Bronchial epithelial cell (primary cell): ENCODE results near the gene NSUN3. TPM values are rescaled to one million over a fixed set of nuclear protein-coding genes. Genes with fewer than 3 reads are reported as not detected.

Experiments used
- DNase-seq: peaks from one replicate; pipeline ENCODE4 v3.0.0-alpha.2; 2010; ENCODE audit warnings: low read depth
- FAIRE-seq: peaks from 2 replicates; lab custom pipeline; 2011; peaks lifted over from hg19 to GRCh38; lab: Jason Lieb, UNC
- H3K27me3 ChIP-seq: 2 replicates; pipeline ENCODE4 v1.5.1; 2011; ENCODE audit warnings: low read length; ENCODE audit not compliant: control insufficient read depth, insufficient read depth
- H3K36me3 ChIP-seq: 2 replicates; pipeline ENCODE4 v1.5.1; 2011; ENCODE audit warnings: low read length; ENCODE audit not compliant: control insufficient read depth, insufficient read depth
- H3K4me3 ChIP-seq: 2 replicates; pipeline ENCODE4 v1.5.1; 2011; ENCODE audit warnings: mild to moderate bottlenecking, low read depth, low read length, control low read depth
- total RNA-seq: library from RNA; depleted of rRNA; stranded (reverse); fragments of >200 nt; gene quantifications from 2 replicates; pipeline ENCODE4 v1.2.1, GENCODE V29; 2014
- TF ChIP-seq, protein P1 (sequence below): IDR thresholded peaks from 2 replicates; pipeline ENCODE4 v1.5.1; 2011; ENCODE audit warnings: mild to moderate bottlenecking, moderate library complexity, low read length, control low read depth, inconsistent platforms; ENCODE audit not compliant: insufficient read depth, severe bottlenecking

The NSUN3 gene
- total RNA-seq, 1 donor from 2014 or later = 7.9 TPM

DNA sequence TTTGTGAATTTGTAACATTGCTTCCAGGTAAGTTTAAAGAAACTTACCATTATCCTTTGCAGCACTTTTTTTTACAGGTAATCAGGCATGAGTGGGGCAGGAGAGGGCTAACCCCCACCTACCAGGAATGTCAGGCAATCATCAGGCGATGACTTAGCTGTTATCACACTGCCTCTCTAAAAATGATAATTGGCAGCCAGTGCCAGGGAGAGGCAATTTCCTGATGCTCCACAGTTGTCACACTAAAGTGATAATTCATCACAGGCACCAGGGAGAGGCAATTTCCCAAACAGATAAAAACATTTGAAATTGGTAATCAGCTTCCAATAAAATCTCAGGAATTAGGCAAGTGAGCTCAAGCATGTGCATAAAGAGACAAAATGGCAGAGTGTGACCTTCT is 26.3 kb downstream of the NSUN3 start:
- FAIRE-seq (no peak), DNase-seq (no peak)
- Histone ChIP-seq H3K36me3 (peaks cover under 1% of the 10 kb centered on the region), H3K4me3 (no peak overlapping the region), H3K27me3 (no peaks in the 10 kb centered on the region)
- TF ChIP-seq, protein P1, sequence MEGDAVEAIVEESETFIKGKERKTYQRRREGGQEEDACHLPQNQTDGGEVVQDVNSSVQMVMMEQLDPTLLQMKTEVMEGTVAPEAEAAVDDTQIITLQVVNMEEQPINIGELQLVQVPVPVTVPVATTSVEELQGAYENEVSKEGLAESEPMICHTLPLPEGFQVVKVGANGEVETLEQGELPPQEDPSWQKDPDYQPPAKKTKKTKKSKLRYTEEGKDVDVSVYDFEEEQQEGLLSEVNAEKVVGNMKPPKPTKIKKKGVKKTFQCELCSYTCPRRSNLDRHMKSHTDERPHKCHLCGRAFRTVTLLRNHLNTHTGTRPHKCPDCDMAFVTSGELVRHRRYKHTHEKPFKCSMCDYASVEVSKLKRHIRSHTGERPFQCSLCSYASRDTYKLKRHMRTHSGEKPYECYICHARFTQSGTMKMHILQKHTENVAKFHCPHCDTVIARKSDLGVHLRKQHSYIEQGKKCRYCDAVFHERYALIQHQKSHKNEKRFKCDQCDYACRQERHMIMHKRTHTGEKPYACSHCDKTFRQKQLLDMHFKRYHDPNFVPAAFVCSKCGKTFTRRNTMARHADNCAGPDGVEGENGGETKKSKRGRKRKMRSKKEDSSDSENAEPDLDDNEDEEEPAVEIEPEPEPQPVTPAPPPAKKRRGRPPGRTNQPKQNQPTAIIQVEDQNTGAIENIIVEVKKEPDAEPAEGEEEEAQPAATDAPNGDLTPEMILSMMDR = no peak

DNA sequence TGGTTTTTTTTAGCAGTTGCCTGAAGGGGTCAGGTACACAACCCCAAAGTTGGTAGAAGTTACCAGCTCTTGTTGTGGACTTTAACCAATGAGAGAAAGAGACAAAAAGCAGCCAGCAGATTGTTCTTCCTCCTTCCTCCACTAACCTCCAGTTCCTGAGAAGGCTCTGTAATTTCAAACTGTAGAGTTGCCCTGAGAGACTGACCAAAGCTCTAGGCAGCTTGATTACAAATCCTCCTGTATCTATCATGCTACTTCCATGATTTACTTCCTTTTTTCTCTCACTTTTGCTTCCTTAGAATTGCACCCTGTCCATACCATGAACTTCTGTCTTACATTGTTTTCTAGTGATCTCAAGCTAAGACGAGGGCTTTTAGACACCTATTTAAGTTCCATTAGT is 29.2 kb downstream of the NSUN3 start:
- no peak overlapping the region for H3K4me3 ChIP-seq
- FAIRE-seq (peak; percentile 60), DNase-seq (no peak)
- TF ChIP-seq, protein P1 = no peak
- no peaks in the 10 kb centered on the region for H3K27me3 ChIP-seq
- no peaks in the 10 kb centered on the region for H3K36me3 ChIP-seq

DNA sequence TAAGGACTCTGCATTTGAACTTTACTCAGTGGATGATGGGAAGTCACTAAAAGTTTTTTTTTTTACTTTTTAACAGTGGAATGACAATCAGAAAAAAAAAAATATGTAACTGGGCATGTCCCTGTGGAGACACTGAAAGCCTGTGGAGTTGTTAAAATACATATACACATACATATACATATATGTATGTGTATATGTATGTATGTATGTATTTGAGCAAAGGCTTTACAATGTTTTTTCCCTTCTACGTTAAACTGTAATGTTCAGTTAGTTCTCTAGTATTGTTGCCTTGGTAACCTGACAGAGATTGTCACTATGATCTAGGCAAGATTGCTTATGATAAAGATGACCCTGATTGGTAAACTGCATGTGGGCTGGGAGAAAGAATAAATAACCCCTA is 30.3 kb downstream of the NSUN3 start:
- Histone ChIP-seq H3K36me3 (no peaks in the 10 kb centered on the region), H3K27me3 (no peaks in the 10 kb centered on the region), H3K4me3 (no peak overlapping the region)
- FAIRE-seq = no peak
- TF ChIP-seq, protein P1 = no peak
- no peak for DNase-seq

DNA sequence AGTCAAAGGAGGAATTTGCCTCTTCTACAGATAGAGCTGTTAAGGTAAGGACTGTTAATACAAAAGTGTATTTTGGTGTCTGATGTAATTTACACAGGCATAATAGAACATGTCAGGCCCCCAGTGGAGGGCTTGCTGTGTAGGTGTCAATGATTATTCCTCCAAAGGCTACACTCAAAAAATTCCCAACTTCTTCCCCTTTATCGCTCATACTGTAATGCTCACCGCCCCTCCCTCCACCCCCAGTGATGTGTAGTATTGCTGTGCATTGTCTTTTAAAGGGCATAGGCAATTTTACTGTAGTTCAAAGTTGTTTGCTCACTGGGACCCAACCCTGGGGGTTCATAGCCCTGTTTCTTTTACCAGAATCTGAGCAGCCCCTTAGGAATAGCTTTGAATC is 32.2 kb downstream of the NSUN3 start:
- Histone ChIP-seq H3K36me3 (no peaks in the 10 kb centered on the region), H3K4me3 (no peak overlapping the region), H3K27me3 (no peaks in the 10 kb centered on the region)
- no peak for FAIRE-seq
- TF ChIP-seq, protein P1 = no peak
- DNase-seq = no peak

DNA sequence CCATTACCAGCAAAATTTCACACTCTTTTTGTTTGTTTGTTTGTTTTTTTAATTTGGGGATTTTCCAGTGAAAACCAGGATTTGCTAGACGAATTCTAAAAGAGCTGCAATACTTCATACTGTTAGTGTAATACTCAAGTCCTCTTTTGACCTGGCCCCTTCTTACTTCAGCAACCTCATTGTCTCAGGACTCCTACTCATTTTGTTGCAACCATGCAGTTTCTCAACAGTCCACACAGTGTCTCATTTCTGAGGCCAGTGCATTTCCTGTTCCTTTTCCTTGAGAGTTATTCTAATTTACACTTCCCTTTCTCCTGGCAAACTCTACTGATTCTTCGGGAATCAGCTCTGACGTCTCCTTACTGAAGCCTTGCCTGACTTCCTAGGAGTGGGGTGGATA is 35.6 kb downstream of the NSUN3 start:
- FAIRE-seq (no peak), DNase-seq (peak; percentile 37)
- TF ChIP-seq, protein P1 = no peak
- Histone ChIP-seq H3K36me3 (no peaks in the 10 kb centered on the region), H3K27me3 (no peaks in the 10 kb centered on the region), H3K4me3 (no peak overlapping the region)

DNA sequence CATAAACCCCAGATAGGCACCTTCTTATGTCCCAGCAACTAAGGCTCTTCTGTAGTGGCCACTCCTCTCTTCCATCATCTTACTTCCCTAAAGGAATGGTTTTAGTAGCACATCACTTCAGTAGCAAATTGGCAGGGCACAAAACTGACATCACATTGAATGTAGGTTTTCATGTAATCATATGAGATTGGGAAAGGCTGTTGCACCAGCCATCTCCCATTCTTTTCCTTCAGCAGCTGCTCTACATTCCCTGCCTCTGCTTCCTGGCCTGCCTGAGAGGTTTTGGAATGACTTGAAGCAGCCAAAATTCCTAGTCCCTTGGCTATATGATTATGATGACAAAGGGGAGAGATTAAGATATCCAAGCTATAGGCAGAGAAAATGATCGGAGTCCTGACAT is 36.5 kb downstream of the NSUN3 start:
- no peaks in the 10 kb centered on the region for H3K36me3 ChIP-seq
- H3K4me3 ChIP-seq = no peak overlapping the region
- TF ChIP-seq, protein P1 = no peak
- FAIRE-seq = no peak
- no peaks in the 10 kb centered on the region for H3K27me3 ChIP-seq
- no peak for DNase-seq
